Mucosa of descending colon (tissue), 3 donors: ENCODE data around the gene RNF182. TPM values are rescaled to one million over a fixed set of nuclear protein-coding genes. Genes with fewer than 3 reads are reported as not detected.
"Not testable (repeated sequence)": the region's sequence is repeated elsewhere in the genome, so short reads cannot be mapped to it uniquely, and the experiment has no call there.

Experiments
- ATAC-seq: fragments of 200-7000 bp; cut with Tn5 transposase; one replicate; pipeline ENCODE4 v1.9.1; 2020; ENCODE audit warnings: mild to moderate bottlenecking, moderate library complexity
- DNase-seq, 3 donors: peaks; one replicate each; pipeline ENCODE4 v3.0.0-alpha.2; 2020
- H3K36me3 ChIP-seq: fragments of 200-600 bp; one replicate; pipeline ENCODE4 v1.8.0; 2021; ENCODE audit warnings: low read depth, mild to moderate bottlenecking
- H3K4me1 ChIP-seq: fragments of 200-600 bp; one replicate; pipeline ENCODE4 v1.8.0; 2021; ENCODE audit warnings: low read depth, mild to moderate bottlenecking
- H3K4me3 ChIP-seq: fragments of 200-600 bp; one replicate; pipeline ENCODE4 v1.8.0; 2021; ENCODE audit warnings: mild to moderate bottlenecking
- H3K9me3 ChIP-seq: fragments of 200-600 bp; one replicate; pipeline ENCODE4 v1.8.0; 2021; ENCODE audit warnings: mild to moderate bottlenecking
- CTCF ChIP-seq: fragments of 200-600 bp; IDR thresholded peaks from one replicate; pipeline ENCODE4 v1.8.0; 2022; ENCODE audit warnings: antibody characterized with exemption, mild to moderate bottlenecking
- intact Hi-C, 2 donors: fragments of 100-400 bp; cut with DNase I in 1 of 2; cut with micrococcal nuclease in 1 of 2; formaldehyde crosslinking; loops; one replicate each; pipeline versions ENCODE4 v1.11.0 to v1.11.1; 2022; cut with DNase I, micrococcal nuclease
- total RNA-seq, 3 donors: library from RNA; stranded (reverse); fragmentation: NEBNext Ultra II Directional in 2 of 3; extraction: Animal tissue kit (Norgen Biotek cat#: 25700) in 2 of 3; gene quantifications; one replicate each; pipeline versions ENCODE4 v1.2.1 to v1.2.4, GENCODE V29; 2021 to 2023
- donor health status: DM: no; HTN: no; CAD: no; lungs with moderate emphysema.
- donor health status: DM: no; HTN: no; CAD: no.
- donor health status: DM: no; HTN: yes; CAD: no.

Gene RNF182
- total RNA-seq, 3 donors from 2014 or later: 0.09 to 0.25 TPM; not detected in 1

DNA sequence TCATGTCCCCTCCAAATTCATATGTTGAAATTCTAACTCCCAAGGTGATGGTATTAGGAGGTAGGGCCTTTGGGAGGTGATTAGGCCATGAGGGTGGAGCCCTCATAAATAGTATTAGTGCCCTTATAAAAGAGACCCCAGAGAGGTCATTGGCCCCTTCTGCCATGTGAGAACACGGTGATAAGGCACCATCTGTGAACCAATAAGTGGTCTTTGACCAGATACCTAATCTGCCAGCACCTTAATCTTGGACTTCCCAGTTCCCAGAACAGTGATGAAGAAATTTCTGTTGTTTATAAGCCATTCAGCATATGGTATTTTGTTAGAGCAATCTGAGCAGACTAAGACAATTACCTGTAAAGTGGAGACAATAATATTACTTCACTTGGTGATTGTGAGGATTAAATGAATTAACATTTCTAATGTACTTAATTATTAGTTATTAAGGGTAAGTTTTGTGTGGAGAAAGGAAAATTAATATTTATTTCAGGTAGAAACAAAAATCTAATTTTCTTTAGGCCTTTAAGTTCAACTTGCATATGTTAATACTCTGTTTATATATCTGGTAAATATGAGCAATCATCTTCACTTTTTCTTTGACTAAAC is 7.1 kb downstream of the RNF182 start:
- ATAC-seq: no peak
- TF ChIP-seq CTCF: no peak
- no peak for DNase-seq
- Histone ChIP-seq H3K36me3 (no peaks in the 10 kb centered on the region), H3K4me1 (no peaks in the 10 kb centered on the region), H3K9me3 (no peaks in the 10 kb centered on the region), H3K4me3 (no peak overlapping the region)
- intact Hi-C loops: no loop called here

GRCh38 chr6:13932785-13933184 is 8.0 kb downstream of the RNF182 start:
- H3K9me3 ChIP-seq: no peaks in the 10 kb centered on the region
- no peak for ATAC-seq
- DNase-seq: no peak
- H3K36me3 ChIP-seq: no peaks in the 10 kb centered on the region
- no peak for TF ChIP-seq CTCF
- H3K4me1 ChIP-seq: no peaks in the 10 kb centered on the region
- intact Hi-C loops: no loop called here
- no peak overlapping the region for H3K4me3 ChIP-seq

GRCh38 chr6:13934721-13935120 is 10.0 kb downstream of the RNF182 start:
- intact Hi-C loops: no loop called here
- no peaks in the 10 kb centered on the region for H3K9me3 ChIP-seq
- H3K4me3 ChIP-seq: no peak overlapping the region
- H3K36me3 ChIP-seq: no peaks in the 10 kb centered on the region
- no peak for ATAC-seq
- H3K4me1 ChIP-seq: no peaks in the 10 kb centered on the region
- DNase-seq: no peak
- no peak for TF ChIP-seq CTCF

DNA sequence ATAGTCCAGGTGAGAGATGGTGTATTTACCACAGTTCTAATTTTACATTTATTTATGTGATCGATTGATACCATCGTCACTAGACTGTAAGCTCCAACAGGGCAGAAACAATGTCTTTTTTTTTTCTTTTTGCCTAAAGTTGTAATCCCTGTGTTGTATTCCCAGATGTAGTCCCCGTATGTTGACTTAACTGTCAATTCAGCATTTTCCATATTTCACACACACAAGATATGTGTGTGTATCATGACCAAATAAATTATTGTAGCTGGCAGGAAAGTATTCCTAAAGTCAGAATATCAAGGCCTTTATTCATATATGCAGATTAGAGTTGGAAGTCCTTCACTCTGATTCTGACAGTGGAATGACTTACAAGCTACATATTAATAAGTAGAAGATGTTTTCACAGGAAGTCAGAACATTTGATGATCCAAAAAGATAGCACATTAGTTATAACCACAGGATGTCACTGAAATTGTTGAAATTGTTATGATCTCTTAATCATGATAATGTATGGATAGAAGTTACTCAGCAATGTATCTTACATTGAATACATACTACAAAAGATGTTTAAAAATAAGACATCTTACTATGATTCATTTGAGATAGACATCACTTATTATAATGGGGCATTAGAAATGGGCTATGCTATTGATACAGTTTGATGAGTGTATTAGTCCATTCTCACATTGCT is 10.6 kb downstream of the RNF182 start:
- intact Hi-C loops: no loop called here
- no peak for TF ChIP-seq CTCF
- H3K9me3 ChIP-seq: no peaks in the 10 kb centered on the region
- H3K4me3 ChIP-seq: no peak overlapping the region
- ATAC-seq (no peak), DNase-seq (no peak)
- H3K36me3 ChIP-seq: no peaks in the 10 kb centered on the region
- H3K4me1 ChIP-seq: no peaks in the 10 kb centered on the region

DNA sequence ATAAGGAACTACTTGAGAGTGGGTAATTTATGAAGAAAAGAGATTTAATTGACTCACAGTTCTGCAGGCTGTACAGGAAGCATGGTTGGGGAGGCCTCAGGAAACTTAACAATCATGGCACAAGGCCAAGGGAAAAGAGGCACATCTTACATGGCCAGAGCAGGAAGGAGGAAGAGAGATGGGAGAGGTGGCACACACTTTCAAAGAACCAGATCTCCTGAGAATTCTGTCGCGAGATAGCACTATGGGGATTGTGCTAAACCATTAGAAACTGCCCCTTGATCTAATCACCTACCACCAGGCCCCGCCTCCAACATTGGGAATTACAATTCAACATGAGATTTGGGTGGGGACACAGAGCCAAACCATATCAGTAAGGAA is 11.1 kb downstream of the RNF182 start:
- intact Hi-C loops, H3K36me3 ChIP-seq, H3K4me1 ChIP-seq, DNase-seq, H3K4me3 ChIP-seq, H3K9me3 ChIP-seq, ATAC-seq: not testable (repeated sequence)

- Histone ChIP-seq H3K4me1 (no peaks in the 10 kb centered on the region), H3K9me3 (no peaks in the 10 kb centered on the region), H3K4me3 (no peak overlapping the region), H3K36me3 (no peaks in the 10 kb centered on the region)
- intact Hi-C loops: no loop called here
- no peak for TF ChIP-seq CTCF
- no peak for ATAC-seq
- no peak for DNase-seq
Observed at GRCh38 chr6:13941902-13942301, 17.1 kb downstream of the RNF182 start.
